Measurements from ENCODE around the gene GABRR1.

- TF ChIP-seq ZNF274 (IDR thresholded peaks at IDR 0.05; ENCODE audit: low read depth, low read length), result no peak
- no peak for TF ChIP-seq YY1 (IDR thresholded peaks at IDR 0.05; ENCODE audit: insufficient read depth, insufficient read length)
- no peak for TF ChIP-seq SUZ12 (IDR thresholded peaks at IDR 0.05; ENCODE audit: extremely low read depth, insufficient read depth, insufficient read length)
These were observed 79.0 kb downstream of the GABRR1 start for GRCh38 chr6:89138173-89138572.

Data from NT2/D1 (cell line).